GM19452 (cell line): ENCODE data around the gene HIVEP3.

Experiments
- ATAC-seq: cut with Tn5 transposase; IDR thresholded peaks from one replicate; pipeline ENCODE4 v1.9.1; 2021; ENCODE audit not compliant: unreplicated experiment

HIVEP3 gene

GRCh38 chr1:41894808-41895483, 23.8 kb downstream of the HIVEP3 start:
- ATAC-seq: no peak

- no peak for ATAC-seq
Measured at GRCh38 chr1:41894101-41894807, 24.5 kb downstream of the HIVEP3 start.

GRCh38 chr1:41892301-41892781, 26.4 kb downstream of the HIVEP3 start:
- no peak for ATAC-seq

- ATAC-seq: peak; percentile 92
Measured at GRCh38 chr1:41891199-41891896, 27.4 kb downstream of the HIVEP3 start.

GRCh38 chr1:41890825-41891198, 27.9 kb downstream of the HIVEP3 start:
- ATAC-seq: no peak

- ATAC-seq: no peak
Measured at GRCh38 chr1:41889506-41890414, 29.0 kb downstream of the HIVEP3 start.

GRCh38 chr1:41888756-41889155, 30.0 kb downstream of the HIVEP3 start:
- no peak for ATAC-seq

GRCh38 chr1:41887365-41887764, 31.4 kb downstream of the HIVEP3 start:
- ATAC-seq: no peak

GRCh38 chr1:41884256-41885230, 34.2 kb downstream of the HIVEP3 start:
- no peak for ATAC-seq

GRCh38 chr1:41883507-41883906, 35.2 kb downstream of the HIVEP3 start:
- ATAC-seq: no peak

- no peak for ATAC-seq
Measured at GRCh38 chr1:41882486-41882885, 36.2 kb downstream of the HIVEP3 start.

- ATAC-seq: no peak
Measured at GRCh38 chr1:41882068-41882477, 36.6 kb downstream of the HIVEP3 start.

GRCh38 chr1:41880950-41881885, 37.5 kb downstream of the HIVEP3 start:
- ATAC-seq: no peak

- no peak for ATAC-seq
Measured at GRCh38 chr1:41880261-41880660, 38.5 kb downstream of the HIVEP3 start.

GRCh38 chr1:41879617-41880016, 39.1 kb downstream of the HIVEP3 start:
- no peak for ATAC-seq

- no peak for ATAC-seq
Measured at GRCh38 chr1:41878911-41879310, 39.8 kb downstream of the HIVEP3 start.

- no peak for ATAC-seq
Measured at GRCh38 chr1:41878495-41878894, 40.2 kb downstream of the HIVEP3 start.

GRCh38 chr1:41876576-41877445, 41.9 kb downstream of the HIVEP3 start:
- ATAC-seq: no peak
